Heart left ventricle (tissue), 16 donors: ENCODE results near the gene QSOX2. TPM values are rescaled to one million over a fixed set of nuclear protein-coding genes. Genes with fewer than 3 reads are reported as not detected.

Experiments
- ATAC-seq, 4 donors: fragments of 200-7000 bp; cut with Tn5 transposase; one replicate each; pipeline ENCODE4 v1.9.1; 2020 to 2022; ENCODE audit warnings: moderate library complexity in 4 of 4, mild to moderate bottlenecking in 3 of 4, moderate number of reproducible peaks in 1 of 4
- DNase-seq, 5 donors: peaks; one replicate each; pipeline ENCODE4 v3.0.0-alpha.2; 2020
- H3K27ac ChIP-seq, 12 donors: fragments of 200-600 bp; sonication (generic) in 4 of 12; one replicate each; pipeline versions ENCODE4 v1.5.0 to v1.8.0; 2016 to 2022; ENCODE audit warnings: mild to moderate bottlenecking in 2 of 12
- H3K27me3 ChIP-seq, 9 donors: fragments of 200-600 bp; sonication (generic) in 2 of 9; one replicate each; pipeline versions ENCODE4 v1.5.1 to v1.8.0; 2016 to 2022; ENCODE audit warnings: mild to moderate bottlenecking in 3 of 9
- H3K36me3 ChIP-seq, 9 donors: fragments of 200-600 bp; sonication (generic) in 2 of 9; one replicate each; pipeline versions ENCODE4 v1.5.0 to v1.8.0; 2018 to 2022; ENCODE audit warnings: mild to moderate bottlenecking in 2 of 9
- H3K4me1 ChIP-seq, 12 donors: fragments of 200-600 bp; sonication (generic) in 4 of 12; one replicate each; pipeline versions ENCODE4 v1.5.0 to v1.8.0; 2016 to 2022; ENCODE audit warnings: mild to moderate bottlenecking in 3 of 12
- H3K4me3 ChIP-seq, 12 donors: fragments of 200-600 bp; sonication (generic) in 4 of 12; one replicate each; pipeline versions ENCODE4 v1.5.0 to v1.8.0; 2017 to 2022; ENCODE audit warnings: mild to moderate bottlenecking in 9 of 12, moderate library complexity in 4 of 12
- H3K9me3 ChIP-seq, 12 donors: fragments of 200-600 bp; sonication (generic) in 4 of 12; one replicate each; pipeline versions ENCODE4 v1.5.0 to v1.8.0; 2016 to 2022; ENCODE audit warnings: mild to moderate bottlenecking in 1 of 12
- POLR2A ChIP-seq, 2 donors: fragments of 450-650 bp; IDR thresholded peaks; one replicate each; pipeline ENCODE4 v1.6.1; 2017; ENCODE audit warnings: antibody characterized with exemption in 2 of 2, mild to moderate bottlenecking in 2 of 2, moderate library complexity in 2 of 2
- WGBS, 4 donors: extraction: QIAGEN DNeasy Blood & Tissue Kit in 2 of 4; methylation state at CpG; one replicate each; pipeline versions ENCODE4 v1.1.5 to v1.1.7; 2013 to 2018; 5-methylcytosine and 5-hydroxymethylcytosine counted together
- intact Hi-C, 10 donors: fragments of 100-400 bp; cut with DNase I; formaldehyde crosslinking; loops; one replicate each; pipeline versions ENCODE4 v1.11.1 to v1.14.2; 2022
- polyA plus RNA-seq, 2 donors: library from polyadenylated mRNA; stranded (reverse); fragments of 200-250 nt; gene quantifications; one replicate each; pipeline ENCODE4 v1.2.3, GENCODE V29; 2013
- total RNA-seq, 9 donors: library from RNA; depleted of rRNA in 2 of 9; stranded (reverse); fragments of >200 nt in 2 of 9; fragmentation: NEBNext Ultra II Directional in 3 of 9; extraction: Animal tissue kit (Norgen Biotek cat#: 25700) in 3 of 9; gene quantifications; one replicate each; pipeline versions ENCODE4 v1.1.0 to v1.2.4, GENCODE V29; 2016 to 2023
- TF ChIP-seq, protein P1 (sequence below), 12 donors: fragments of 200-600 bp; sonication (generic) in 4 of 12; IDR thresholded peaks; one replicate each; pipeline versions ENCODE4 v1.5.0 to v1.8.0; 2018 to 2022; ENCODE audit warnings: antibody characterized with exemption in 12 of 12, mild to moderate bottlenecking in 5 of 12
- donor health status: ischemic (EF 13 %, LVEDD 7.1; RV severe dilation, severe dysfunction).
- donor health status: healthy with polysubstance abuse.
- donor health status: DM: no; HTN: yes; CAD: no.
- donor health status: DM: no; HTN: no; CAD: no.
- donor health status: ischemic (EF 25% LVEDD 6.9; RV normal size, moderate dysfunction).
- donor health status: ischemic (EF 25% LVEDD 5.7; RV mildly dilated, moderate dysfunction).
- donor health status: healthy.
- donor health status: DM: yes; HTN: yes; CAD: no.
- donor health status: ischemic (EF 35%, LVEDD 5.7; RV mildly dilated, moderate dysfunction).
- donor health status: nonischemic (EF 11% LVEDD 7.7; RV severe dilation, severe dysfunction).
- donor health status: DM: yes; HTN: yes; CAD: no.
- donor health status: PGD.
- donor health status: ischemic (EF 29% LVEDD 5.4; RV normal size, mild dysfunction).
- donor health status: nonischemic (EF 23%, LVEDD 6.1; RV moderate dilation, normal function).

The QSOX2 gene
- total and polyA plus RNA-seq, 11 donors: 4.3 to 9.9 (median 5.9) TPM

- H3K9me3 ChIP-seq: peaks cover 0 to 7% (median 0%) of the 10 kb centered on the region in 12 donors
- WGBS, 4 donors: 74 to 84% (median 79%) methylated on average over 3 to 11 of the region's 11 CpGs
- no peak overlapping the region for H3K4me3 ChIP-seq
- peaks cover 0 to 37% (median 3%) of the 10 kb centered on the region in 9 donors for H3K27me3 ChIP-seq
- H3K27ac ChIP-seq: no peak overlapping the region
- H3K36me3 ChIP-seq: no peaks in the 10 kb centered on the region
- TF ChIP-seq, protein P1, sequence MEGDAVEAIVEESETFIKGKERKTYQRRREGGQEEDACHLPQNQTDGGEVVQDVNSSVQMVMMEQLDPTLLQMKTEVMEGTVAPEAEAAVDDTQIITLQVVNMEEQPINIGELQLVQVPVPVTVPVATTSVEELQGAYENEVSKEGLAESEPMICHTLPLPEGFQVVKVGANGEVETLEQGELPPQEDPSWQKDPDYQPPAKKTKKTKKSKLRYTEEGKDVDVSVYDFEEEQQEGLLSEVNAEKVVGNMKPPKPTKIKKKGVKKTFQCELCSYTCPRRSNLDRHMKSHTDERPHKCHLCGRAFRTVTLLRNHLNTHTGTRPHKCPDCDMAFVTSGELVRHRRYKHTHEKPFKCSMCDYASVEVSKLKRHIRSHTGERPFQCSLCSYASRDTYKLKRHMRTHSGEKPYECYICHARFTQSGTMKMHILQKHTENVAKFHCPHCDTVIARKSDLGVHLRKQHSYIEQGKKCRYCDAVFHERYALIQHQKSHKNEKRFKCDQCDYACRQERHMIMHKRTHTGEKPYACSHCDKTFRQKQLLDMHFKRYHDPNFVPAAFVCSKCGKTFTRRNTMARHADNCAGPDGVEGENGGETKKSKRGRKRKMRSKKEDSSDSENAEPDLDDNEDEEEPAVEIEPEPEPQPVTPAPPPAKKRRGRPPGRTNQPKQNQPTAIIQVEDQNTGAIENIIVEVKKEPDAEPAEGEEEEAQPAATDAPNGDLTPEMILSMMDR (IDR thresholded peaks at IDR 0.05): no peak
- no peak for TF ChIP-seq POLR2A (IDR thresholded peaks at IDR 0.05)
- no peak for DNase-seq
- intact Hi-C loops: no loop called here
- H3K4me1 ChIP-seq: no peaks in the 10 kb centered on the region
- no peak for ATAC-seq
Measured at GRCh38 chr9:136276716-136277115, 31.1 kb upstream of the QSOX2 start.

GRCh38 chr9:136275655-136276429 is 30.2 kb upstream of the QSOX2 start:
- no peak for TF ChIP-seq POLR2A (IDR thresholded peaks at IDR 0.05)
- TF ChIP-seq, protein P1 (IDR thresholded peaks at IDR 0.05): no peak
- no peak for ATAC-seq
- no peak overlapping the region for H3K4me3 ChIP-seq
- WGBS, 4 donors: 48 to 71% (median 54%) methylated on average over 6 to 21 of the region's 21 CpGs
- no peak for DNase-seq
- H3K27me3 ChIP-seq: peaks cover 0 to 37% (median 3%) of the 10 kb centered on the region in 9 donors
- intact Hi-C loops: no loop called here
- no peaks in the 10 kb centered on the region for H3K4me1 ChIP-seq
- H3K27ac ChIP-seq: no peak overlapping the region
- H3K9me3 ChIP-seq: peaks cover 0 to 7% (median 0%) of the 10 kb centered on the region in 12 donors
- H3K36me3 ChIP-seq: no peaks in the 10 kb centered on the region

- Histone ChIP-seq H3K27me3 (peaks cover 0 to 38% (median 3%) of the 10 kb centered on the region in 9 donors), H3K4me1 (no peaks in the 10 kb centered on the region), H3K9me3 (peaks cover 0 to 7% (median 0%) of the 10 kb centered on the region in 12 donors), H3K4me3 (no peak overlapping the region), H3K27ac (no peak overlapping the region), H3K36me3 (no peaks in the 10 kb centered on the region)
- WGBS, 4 donors: 69 to 77% (median 75%) methylated on average over 24 to 28 of the region's 28 CpGs
- ATAC-seq: no peak
- TF ChIP-seq, protein P1 (IDR thresholded peaks at IDR 0.05): no peak
- TF ChIP-seq POLR2A (IDR thresholded peaks at IDR 0.05): no peak
- DNase-seq: no peak
- intact Hi-C loops: no loop called here
Measured at GRCh38 chr9:136274786-136275654, 29.4 kb upstream of the QSOX2 start.
